ENCODE results near the gene PTDSS2.
A peak's percentile ranks its signal among the peaks of the same experiment; 100 is the strongest.

Gene PTDSS2

DNA sequence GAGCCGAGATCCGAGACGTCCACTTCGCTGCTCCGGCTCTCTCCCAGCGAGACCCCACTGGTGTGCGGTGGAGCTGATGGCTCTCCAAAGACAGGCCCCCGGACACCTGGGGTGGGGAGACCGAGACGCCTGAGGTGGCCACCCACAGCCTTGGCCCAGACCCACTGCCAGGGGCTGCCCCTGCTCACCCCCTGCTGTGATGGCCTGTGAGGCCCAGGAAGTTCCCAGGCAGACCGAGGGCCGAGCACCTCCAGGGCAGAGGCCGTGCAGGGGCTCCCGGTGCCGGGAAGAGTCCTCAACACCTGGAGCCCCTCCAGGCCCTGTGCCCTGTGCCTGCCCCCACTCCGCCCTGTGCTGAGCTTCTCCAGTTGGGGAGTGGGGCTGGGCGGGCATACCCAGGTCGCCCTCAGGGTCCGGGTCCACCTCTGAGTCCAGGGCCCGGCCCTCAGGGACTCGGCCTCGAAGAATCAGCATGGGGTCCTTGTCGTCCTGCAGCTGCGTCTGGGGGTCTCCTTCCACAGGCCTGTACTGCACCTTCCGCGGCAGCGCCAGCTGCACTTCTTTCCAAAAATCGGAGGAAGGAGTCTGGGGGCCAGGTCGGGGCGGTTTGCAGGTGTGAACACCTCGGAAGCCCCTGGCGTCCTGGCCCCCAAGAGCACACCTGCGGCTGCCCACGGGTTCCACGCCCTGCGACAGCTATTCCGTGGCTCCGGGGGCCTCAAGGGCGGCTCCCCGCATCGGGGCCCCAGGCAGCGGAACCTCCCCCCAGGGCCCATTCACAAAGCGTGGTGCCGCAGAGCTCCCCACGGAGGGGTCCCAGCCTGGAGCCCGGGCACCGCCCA, 43.9 kb upstream of the PTDSS2 start:
- DNase-seq (ENCODE audit: low read depth), result no peak
- TF ChIP-seq, protein P1, sequence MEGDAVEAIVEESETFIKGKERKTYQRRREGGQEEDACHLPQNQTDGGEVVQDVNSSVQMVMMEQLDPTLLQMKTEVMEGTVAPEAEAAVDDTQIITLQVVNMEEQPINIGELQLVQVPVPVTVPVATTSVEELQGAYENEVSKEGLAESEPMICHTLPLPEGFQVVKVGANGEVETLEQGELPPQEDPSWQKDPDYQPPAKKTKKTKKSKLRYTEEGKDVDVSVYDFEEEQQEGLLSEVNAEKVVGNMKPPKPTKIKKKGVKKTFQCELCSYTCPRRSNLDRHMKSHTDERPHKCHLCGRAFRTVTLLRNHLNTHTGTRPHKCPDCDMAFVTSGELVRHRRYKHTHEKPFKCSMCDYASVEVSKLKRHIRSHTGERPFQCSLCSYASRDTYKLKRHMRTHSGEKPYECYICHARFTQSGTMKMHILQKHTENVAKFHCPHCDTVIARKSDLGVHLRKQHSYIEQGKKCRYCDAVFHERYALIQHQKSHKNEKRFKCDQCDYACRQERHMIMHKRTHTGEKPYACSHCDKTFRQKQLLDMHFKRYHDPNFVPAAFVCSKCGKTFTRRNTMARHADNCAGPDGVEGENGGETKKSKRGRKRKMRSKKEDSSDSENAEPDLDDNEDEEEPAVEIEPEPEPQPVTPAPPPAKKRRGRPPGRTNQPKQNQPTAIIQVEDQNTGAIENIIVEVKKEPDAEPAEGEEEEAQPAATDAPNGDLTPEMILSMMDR (IDR thresholded peaks at IDR 0.05; ENCODE audit: insufficient read depth, low read depth, low read length, missing control alignments), result no peak
- H3K4me3 ChIP-seq (ENCODE audit: low read depth, low read length), result peak overlapping the region; percentile 62

DNA sequence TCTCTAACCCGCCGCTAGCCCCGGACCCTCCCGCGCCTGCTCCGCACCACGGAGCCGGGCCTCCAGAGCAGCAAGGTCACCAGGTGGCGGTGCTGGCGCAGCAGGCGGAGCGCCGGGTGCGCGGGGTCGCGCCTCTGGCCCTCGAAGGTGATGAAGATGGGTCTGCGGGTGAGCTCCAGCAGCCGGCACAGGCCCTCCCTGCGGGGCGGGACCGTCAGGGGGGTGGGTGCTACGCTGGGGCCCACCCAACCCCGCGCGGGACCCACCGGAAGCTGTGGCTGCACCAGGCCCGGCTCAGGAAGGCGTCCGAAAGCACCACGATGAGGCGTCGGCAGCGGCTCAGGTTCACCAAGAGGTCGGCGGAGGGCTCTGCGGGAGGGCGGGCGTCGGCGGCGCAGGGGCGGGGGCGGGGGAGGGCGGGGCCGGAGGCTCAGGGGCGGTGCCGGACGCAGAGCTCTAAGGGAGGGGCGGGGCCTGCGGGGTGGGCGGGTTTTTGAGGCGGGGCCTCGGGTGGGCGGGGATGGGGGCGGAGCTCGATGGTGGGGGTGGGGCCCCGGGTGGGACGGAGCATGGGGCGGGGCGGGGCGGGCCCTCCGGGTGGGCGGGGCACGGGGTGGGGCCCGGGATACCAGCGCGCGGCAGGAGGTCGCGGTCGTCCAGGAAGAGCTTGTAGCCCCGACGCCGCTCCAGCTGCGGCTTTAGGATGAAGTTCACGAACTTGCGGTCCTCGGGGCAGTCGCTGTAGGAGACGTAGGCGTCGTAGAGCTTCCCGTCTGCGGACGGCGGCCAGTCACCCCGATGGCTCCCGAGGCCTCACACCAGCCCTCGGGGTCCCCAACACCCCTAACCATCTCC, 43.1 kb upstream of the PTDSS2 start:
- TF ChIP-seq, protein P1 (IDR thresholded peaks at IDR 0.05; ENCODE audit: insufficient read depth, low read depth, low read length, missing control alignments), result peak; percentile 25
- peak overlapping the region; percentile 62 for H3K4me3 ChIP-seq (ENCODE audit: low read depth, low read length)
- peak; percentile 97 for DNase-seq (ENCODE audit: low read depth)

GRCh38 chr11:407651-408123, 42.4 kb upstream of the PTDSS2 start:
- H3K4me3 ChIP-seq (ENCODE audit: low read depth, low read length), result no peak overlapping the region
- DNase-seq (ENCODE audit: low read depth), result no peak
- TF ChIP-seq, protein P1 (IDR thresholded peaks at IDR 0.05; ENCODE audit: insufficient read depth, low read depth, low read length, missing control alignments), result no peak

- TF ChIP-seq, protein P1 (IDR thresholded peaks at IDR 0.05; ENCODE audit: insufficient read depth, low read depth, low read length, missing control alignments), result no peak
- DNase-seq (ENCODE audit: low read depth), result no peak
- no peak overlapping the region for H3K4me3 ChIP-seq (ENCODE audit: low read depth, low read length)
These were observed 41.7 kb upstream of the PTDSS2 start for GRCh38 chr11:408154-409007.

GRCh38 chr11:409008-409599, 41.0 kb upstream of the PTDSS2 start:
- TF ChIP-seq, protein P1 (IDR thresholded peaks at IDR 0.05; ENCODE audit: insufficient read depth, low read depth, low read length, missing control alignments), result no peak
- no peak overlapping the region for H3K4me3 ChIP-seq (ENCODE audit: low read depth, low read length)
- no peak for DNase-seq (ENCODE audit: low read depth)
